Fibroblast of lung (primary cell): Measurements from ENCODE around the gene FKBP15. TPM values are rescaled to one million over a fixed set of nuclear protein-coding genes. Genes with fewer than 3 reads are reported as not detected.

Experiments used
- DNase-seq, 2 donors: peaks; one replicate each; pipeline versions ENCODE4 v3.0.0 to v3.0.0-alpha.2; 2010; ENCODE audit warnings: low read depth in 2 of 2
- H2AFZ ChIP-seq: 2 replicates; pipeline ENCODE4 v1.5.1; 2012; ENCODE audit warnings: low read length, control low read depth, inconsistent platforms
- H3K27ac ChIP-seq: 2 replicates; pipeline ENCODE4 v1.5.1; 2011; ENCODE audit warnings: low read length, control low read depth; ENCODE audit not compliant: insufficient read depth
- H3K27me3 ChIP-seq: 2 replicates; pipeline ENCODE4 v1.5.1; 2011; ENCODE audit warnings: mild to moderate bottlenecking, low read length; ENCODE audit not compliant: control insufficient read depth, insufficient read depth
- H3K36me3 ChIP-seq: 2 replicates; pipeline ENCODE4 v1.5.1; 2011; ENCODE audit warnings: low read length; ENCODE audit not compliant: control insufficient read depth, insufficient read depth
- H3K4me1 ChIP-seq: 2 replicates; pipeline ENCODE4 v1.5.1; 2011; ENCODE audit warnings: low read length; ENCODE audit not compliant: control insufficient read depth, insufficient read depth; ENCODE audit errors: extremely low read depth
- H3K4me2 ChIP-seq: 2 replicates; pipeline ENCODE4 v1.5.1; 2011; ENCODE audit warnings: low read length, control low read depth; ENCODE audit not compliant: insufficient read depth; ENCODE audit errors: extremely low read depth
- H3K4me3 ChIP-seq, 4 experiments: fragments of 200-600 bp in 1 of 4; sonication (generic) in 1 of 4; replicated peaks in 1 of 4; 2 replicates each; pipeline ENCODE4 v1.5.1; 2011 to 2016; ENCODE audit warnings: low read length in 4 of 4, low read depth in 3 of 4, mild to moderate bottlenecking in 3 of 4, control low read depth in 2 of 4, inconsistent platforms in 1 of 4, mixed read lengths in 1 of 4; ENCODE audit not compliant: insufficient read depth in 1 of 4; ENCODE audit errors: control extremely low read depth in 1 of 4
- H3K79me2 ChIP-seq: 2 replicates; pipeline ENCODE4 v1.5.1; 2012; ENCODE audit warnings: mild to moderate bottlenecking, low read length, inconsistent platforms; ENCODE audit not compliant: control insufficient read depth, insufficient read depth
- H3K9ac ChIP-seq: 2 replicates; pipeline ENCODE4 v1.5.1; 2011; ENCODE audit warnings: mild to moderate bottlenecking, low read length, control low read depth; ENCODE audit not compliant: insufficient read depth
- H3K9me3 ChIP-seq: 2 replicates; pipeline ENCODE4 v1.5.1; 2012; ENCODE audit warnings: low read depth, low read length; ENCODE audit not compliant: control insufficient read depth, insufficient read depth
- H4K20me1 ChIP-seq: 2 replicates; pipeline ENCODE4 v1.5.1; 2011; ENCODE audit warnings: low read length; ENCODE audit not compliant: control insufficient read depth, insufficient read depth; ENCODE audit errors: extremely low read depth
- CTCF ChIP-seq, 2 donors: IDR thresholded peaks in 1 of 2; conservative IDR thresholded peaks in 1 of 2; 1 replicate in 1 of 2; 2 replicates in 1 of 2; pipeline ENCODE4 v1.5.1; 2011 to 2012; ENCODE audit warnings: low read length in 2 of 2, control low read depth in 1 of 2, inconsistent platforms in 1 of 2, low read depth in 1 of 2, mild to moderate bottlenecking in 1 of 2
- EZH2 ChIP-seq: IDR thresholded peaks from 2 replicates; pipeline ENCODE4 v1.5.1; 2012; ENCODE audit warnings: low read length, control low read depth, mild to moderate bottlenecking; ENCODE audit errors: missing control alignments
- polyA plus RNA-seq, 2 donors: library from polyadenylated mRNA; depleted of rRNA in 1 of 2; stranded (reverse) in 1 of 2; unstranded in 1 of 2; fragments of >200 nt; gene quantifications; 2 replicates each; pipeline ENCODE4 v1.2.1, GENCODE V29; 2011 to 2012; ENCODE audit warnings: missing spikeins in 1 of 2
- total RNA-seq: library from RNA; depleted of rRNA; stranded (reverse); fragments of >200 nt; gene quantifications from 2 replicates; pipeline ENCODE4 v1.2.1, GENCODE V29; 2014

FKBP15 gene
- total and polyA plus RNA-seq, 2 donors (not counting 1 experiment from before 2014, with no cell fraction given), result 21.0 to 25.3 TPM

GRCh38 chr9:113228130-113228665 is 7.1 kb upstream of the FKBP15 start:
- no peak overlapping the region for H3K4me3 ChIP-seq
- no peak overlapping the region for H3K4me2 ChIP-seq

DNA sequence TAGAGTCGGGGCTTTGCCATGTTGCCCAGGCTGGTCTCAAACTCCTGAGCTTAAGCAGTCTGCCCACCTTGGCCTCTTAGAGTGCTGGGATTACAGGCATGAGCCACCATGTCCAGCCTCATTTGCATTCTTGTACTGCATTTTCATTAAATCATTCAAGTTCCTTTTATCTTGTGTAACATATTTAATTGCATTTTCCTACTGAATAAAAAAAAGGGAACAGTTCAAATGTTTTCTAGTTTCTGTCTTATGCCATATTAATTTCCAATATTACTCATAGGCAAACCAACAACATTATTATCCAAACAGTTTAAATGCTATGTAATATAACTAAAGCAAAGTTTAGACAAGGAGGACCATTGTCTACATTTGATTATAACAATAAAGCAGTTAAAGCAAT is 6.4 kb upstream of the FKBP15 start:
- H3K4me1 ChIP-seq, result peaks cover 4% of the 10 kb centered on the region
- no peaks in the 10 kb centered on the region for H4K20me1 ChIP-seq
- H2AFZ ChIP-seq, result no peak overlapping the region
- no peaks in the 10 kb centered on the region for H3K27me3 ChIP-seq
- no peak overlapping the region for H3K4me3 ChIP-seq
- no peak for DNase-seq
- no peak overlapping the region for H3K27ac ChIP-seq
- H3K9me3 ChIP-seq, result no peaks in the 10 kb centered on the region
- H3K79me2 ChIP-seq, result peaks cover 8% of the 10 kb centered on the region
- H3K36me3 ChIP-seq, result no peaks in the 10 kb centered on the region
- no peak overlapping the region for H3K9ac ChIP-seq
- no peak overlapping the region for H3K4me2 ChIP-seq
- TF ChIP-seq EZH2, result no peak
- no peak for TF ChIP-seq CTCF (conservative IDR thresholded peaks at IDR 0.05 in 1 of 2, IDR thresholded peaks at IDR 0.05 in 1 of 2; ENCODE audit: low read depth in 1 of 2, low read length in 2 of 2)

More at GRCh38 chr9:113228130-113228665, 7.1 kb upstream of the FKBP15 start:
- no peaks in the 10 kb centered on the region for H3K27me3 ChIP-seq
- H4K20me1 ChIP-seq, result no peaks in the 10 kb centered on the region
- no peaks in the 10 kb centered on the region for H3K36me3 ChIP-seq
- no peak for DNase-seq
- no peak overlapping the region for H3K9ac ChIP-seq
- no peak overlapping the region for H2AFZ ChIP-seq
- H3K79me2 ChIP-seq, result peaks cover 4% of the 10 kb centered on the region
- H3K27ac ChIP-seq, result no peak overlapping the region
- TF ChIP-seq EZH2 (no peak), CTCF (conservative IDR thresholded peaks at IDR 0.05 in 1 of 2, IDR thresholded peaks at IDR 0.05 in 1 of 2; ENCODE audit: low read depth in 1 of 2, low read length in 2 of 2) (no peak)
- peaks cover 5% of the 10 kb centered on the region for H3K4me1 ChIP-seq
- H3K9me3 ChIP-seq, result no peaks in the 10 kb centered on the region

DNA sequence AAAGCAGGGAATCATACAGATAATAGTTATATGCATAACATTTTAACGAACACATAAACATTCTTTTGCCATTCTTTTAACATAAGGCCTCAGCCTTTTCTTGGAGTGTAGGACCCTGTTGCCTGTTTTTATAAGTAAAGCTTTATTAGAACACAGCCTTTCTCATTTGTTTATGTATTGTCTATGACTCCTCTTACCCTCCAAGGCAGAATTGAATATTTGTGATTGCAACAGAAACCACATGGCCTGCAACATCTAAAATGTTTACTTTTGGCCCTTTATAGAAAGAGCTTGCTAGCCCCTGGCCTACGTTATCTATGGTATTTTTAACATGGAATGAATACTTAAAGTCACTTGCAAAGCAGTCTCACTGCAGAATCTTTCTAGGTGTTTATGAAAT is 2.9 kb upstream of the FKBP15 start:
- no peaks in the 10 kb centered on the region for H4K20me1 ChIP-seq
- DNase-seq, result peak; percentile 63 to 93
- H3K79me2 ChIP-seq, result peaks cover 27% of the 10 kb centered on the region
- H2AFZ ChIP-seq, result no peak overlapping the region
- peaks cover 4% of the 10 kb centered on the region for H3K4me1 ChIP-seq
- no peaks in the 10 kb centered on the region for H3K27me3 ChIP-seq
- TF ChIP-seq EZH2, result no peak
- no peak for TF ChIP-seq CTCF (conservative IDR thresholded peaks at IDR 0.05 in 1 of 2, IDR thresholded peaks at IDR 0.05 in 1 of 2; ENCODE audit: low read depth in 1 of 2, low read length in 2 of 2)
- no peaks in the 10 kb centered on the region for H3K36me3 ChIP-seq
- no peak overlapping the region for H3K9ac ChIP-seq
- H3K9me3 ChIP-seq, result no peaks in the 10 kb centered on the region
- no peak overlapping the region for H3K27ac ChIP-seq
- H3K4me3 ChIP-seq, result peak overlapping the region in 1 of 4 experiments; percentile 81
- no peak overlapping the region for H3K4me2 ChIP-seq
